K562 (cell line): Measurements from ENCODE around the gene SLC38A1. TPM values are rescaled to one million over a fixed set of nuclear protein-coding genes. Genes with fewer than 3 reads are reported as not detected.

ENCODE experiments used
- BACH1 ChIP-seq: fragments of 200-800 bp; sonication (Bioruptor generic); IDR thresholded peaks from 2 replicates; pipeline ENCODE4 v1.6.1; 2016; ENCODE audit warnings: missing genetic modification characterization, missing compliant biosample characterization
- FOSL1 ChIP-seq: fragments of 200-800 bp; sonication (Bioruptor generic); conservative IDR thresholded peaks from 2 replicates; pipeline ENCODE4 v1.6.1; 2016; ENCODE audit warnings: missing genetic modification characterization, missing compliant biosample characterization
- JUN ChIP-seq, 2 experiments: sonication (generic) in 1 of 2; formaldehyde crosslinking in 1 of 2; IDR thresholded peaks; 2 replicates each; pipeline versions ENCODE4 v1.6.1 to v1.8.0; 2012 to 2022; ENCODE audit warnings: borderline replicate concordance in 2 of 2, mild to moderate bottlenecking in 2 of 2, improper control_type of control experiment in 1 of 2, low read depth in 1 of 2, low read length in 1 of 2, missing genetic modification reagents in 1 of 2
- NR2C2 ChIP-seq, 2 experiments: fragments of 200-800 bp in 1 of 2; sonication (Bioruptor generic) in 1 of 2; sonication (generic) in 1 of 2; formaldehyde crosslinking in 1 of 2; IDR thresholded peaks; 2 replicates each; pipeline versions ENCODE4 v1.6.1 to v1.8.0; 2016 to 2022; ENCODE audit warnings: mild to moderate bottlenecking in 1 of 2, missing compliant biosample characterization in 1 of 2, missing genetic modification characterization in 1 of 2, missing genetic modification reagents in 1 of 2
- SIN3A ChIP-seq, 2 experiments: fragments of 150-350 bp in 1 of 2; IDR thresholded peaks; 2 replicates each; pipeline ENCODE4 v1.6.1; 2011 to 2016; ENCODE audit warnings: borderline replicate concordance in 2 of 2, low read depth in 2 of 2, low read length in 2 of 2, mild to moderate bottlenecking in 2 of 2, moderate library complexity in 2 of 2; ENCODE audit not compliant: control insufficient read depth in 1 of 2
- YBX1 ChIP-seq: fragments of 450-650 bp; IDR thresholded peaks from 2 replicates; pipeline ENCODE4 v1.7.1; 2016; ENCODE audit warnings: mild to moderate bottlenecking
- ZBTB7A ChIP-seq: IDR thresholded peaks from 2 replicates; pipeline ENCODE4 v1.6.1; 2011; ENCODE audit warnings: low read depth, mild to moderate bottlenecking, low read length, moderate library complexity, borderline replicate concordance; ENCODE audit not compliant: control insufficient read depth
- ZSCAN29 ChIP-seq: fragments of 450-650 bp; IDR thresholded peaks from 2 replicates; pipeline ENCODE4 v1.6.1; 2017
- ZSCAN32 ChIP-seq: fragments of 450-650 bp; formaldehyde crosslinking; IDR thresholded peaks from 2 replicates; pipeline ENCODE4 v1.4.0; 2020; ENCODE audit warnings: mild to moderate bottlenecking, moderate library complexity
- polyA plus RNA-seq, 8 experiments: library from polyadenylated mRNA; depleted of rRNA in 4 of 8; stranded (reverse) in 5 of 8; unstranded in 3 of 8; fragments of >200 nt; fragmentation: Nextera tagmentation in 2 of 8; fragmentation: Illumina TruSeq in 1 of 8; extraction: Ambion mirVana in 2 of 8; extraction: Trizol in 1 of 8; gene quantifications; 2 replicates each; pipeline versions ENCODE4 v1.2.1 to v1.2.3, GENCODE V29; 2011 to 2014; ENCODE audit warnings: inconsistent platforms in 1 of 8, missing spikeins in 1 of 8
- total RNA-seq, 7 experiments: library from RNA; depleted of rRNA in 6 of 7; stranded (reverse); fragments of >200 nt in 6 of 7; fragmentation: Illumina TruSeq in 2 of 7; extraction: Trizol in 2 of 7; gene quantifications; 2 replicates each; pipeline versions ENCODE4 v1.2.1 to v1.2.3, GENCODE V29; 2011 to 2021; ENCODE audit warnings: low replicate concordance in 1 of 7
- TF ChIP-seq, protein P1 (sequence below), 2 experiments: fragments of 450-650 bp; formaldehyde crosslinking in 1 of 2; IDR thresholded peaks; 2 replicates each; pipeline versions ENCODE4 v1.4.0 to v1.6.1; 2014 to 2020; ENCODE audit warnings: mild to moderate bottlenecking in 2 of 2, borderline replicate concordance in 1 of 2, low read depth in 1 of 2
- TF ChIP-seq, protein P2 (sequence below): conservative IDR thresholded peaks from 2 replicates; pipeline ENCODE4 v1.6.1; 2011; ENCODE audit warnings: low read depth, mild to moderate bottlenecking, low read length; ENCODE audit not compliant: control insufficient read depth
- TF ChIP-seq, protein P3 (sequence below): fragments of 450-650 bp; IDR thresholded peaks from 2 replicates; pipeline ENCODE4 v1.6.1; 2016; ENCODE audit warnings: missing biosample characterization, missing genetic modification characterization
- TF ChIP-seq, protein P4 (sequence below): fragments of 450-650 bp; IDR thresholded peaks from 2 replicates; pipeline ENCODE4 v1.6.1; 2017; ENCODE audit warnings: mild to moderate bottlenecking, moderate library complexity

SLC38A1 gene
- total and polyA plus RNA-seq, 9 of the 15 experiments (the other 6 are each of a cell fraction or from before 2014, with no cell fraction given) = 51.9 to 112 (median 75.0) TPM

DNA sequence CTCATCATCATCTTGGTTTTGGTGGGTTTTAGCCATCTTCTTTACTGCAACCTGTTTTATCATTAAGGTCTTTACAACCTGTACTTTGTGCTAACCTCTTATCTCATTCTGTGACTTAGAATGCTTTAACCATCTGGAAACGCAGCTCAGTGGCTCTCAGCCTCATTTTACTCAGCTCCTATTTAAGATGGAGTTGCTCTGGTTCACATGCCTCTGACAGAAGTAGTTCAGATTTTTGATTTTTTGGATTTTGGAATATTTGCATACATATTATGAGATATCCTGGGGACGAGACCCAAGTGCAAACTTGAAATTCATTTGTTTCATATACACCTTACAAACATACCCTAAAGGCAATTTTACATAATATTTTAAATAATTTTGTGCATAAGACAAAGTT is 10.7 kb downstream of the SLC38A1 start (continued):
- TF ChIP-seq, protein P1, sequence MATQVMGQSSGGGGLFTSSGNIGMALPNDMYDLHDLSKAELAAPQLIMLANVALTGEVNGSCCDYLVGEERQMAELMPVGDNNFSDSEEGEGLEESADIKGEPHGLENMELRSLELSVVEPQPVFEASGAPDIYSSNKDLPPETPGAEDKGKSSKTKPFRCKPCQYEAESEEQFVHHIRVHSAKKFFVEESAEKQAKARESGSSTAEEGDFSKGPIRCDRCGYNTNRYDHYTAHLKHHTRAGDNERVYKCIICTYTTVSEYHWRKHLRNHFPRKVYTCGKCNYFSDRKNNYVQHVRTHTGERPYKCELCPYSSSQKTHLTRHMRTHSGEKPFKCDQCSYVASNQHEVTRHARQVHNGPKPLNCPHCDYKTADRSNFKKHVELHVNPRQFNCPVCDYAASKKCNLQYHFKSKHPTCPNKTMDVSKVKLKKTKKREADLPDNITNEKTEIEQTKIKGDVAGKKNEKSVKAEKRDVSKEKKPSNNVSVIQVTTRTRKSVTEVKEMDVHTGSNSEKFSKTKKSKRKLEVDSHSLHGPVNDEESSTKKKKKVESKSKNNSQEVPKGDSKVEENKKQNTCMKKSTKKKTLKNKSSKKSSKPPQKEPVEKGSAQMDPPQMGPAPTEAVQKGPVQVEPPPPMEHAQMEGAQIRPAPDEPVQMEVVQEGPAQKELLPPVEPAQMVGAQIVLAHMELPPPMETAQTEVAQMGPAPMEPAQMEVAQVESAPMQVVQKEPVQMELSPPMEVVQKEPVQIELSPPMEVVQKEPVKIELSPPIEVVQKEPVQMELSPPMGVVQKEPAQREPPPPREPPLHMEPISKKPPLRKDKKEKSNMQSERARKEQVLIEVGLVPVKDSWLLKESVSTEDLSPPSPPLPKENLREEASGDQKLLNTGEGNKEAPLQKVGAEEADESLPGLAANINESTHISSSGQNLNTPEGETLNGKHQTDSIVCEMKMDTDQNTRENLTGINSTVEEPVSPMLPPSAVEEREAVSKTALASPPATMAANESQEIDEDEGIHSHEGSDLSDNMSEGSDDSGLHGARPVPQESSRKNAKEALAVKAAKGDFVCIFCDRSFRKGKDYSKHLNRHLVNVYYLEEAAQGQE (IDR thresholded peaks at IDR 0.05; ENCODE audit: borderline replicate concordance) = no peak
- TF ChIP-seq, protein P1 (CRISPR knock-in tag; IDR thresholded peaks at IDR 0.05; ENCODE audit: low read depth) = no peak
- TF ChIP-seq FOSL1 (tag) = no peak
- TF ChIP-seq SIN3A (IDR thresholded peaks at IDR 0.05; ENCODE audit: borderline replicate concordance in 2 of 2, control insufficient read depth in 1 of 2, low read depth in 2 of 2, low read length in 2 of 2) = no peak
- TF ChIP-seq ZSCAN29 = no peak
- TF ChIP-seq JUN (IDR thresholded peaks at IDR 0.05; ENCODE audit: borderline replicate concordance, low read depth, low read length) = no peak
- no peak for TF ChIP-seq JUN (CRISPR knock-in tag; IDR thresholded peaks at IDR 0.05; ENCODE audit: borderline replicate concordance)
- TF ChIP-seq ZSCAN32 (CRISPR knock-in tag) = no peak
- peak; percentile 51; the same call in 1 of the 2 replicates for TF ChIP-seq BACH1 (tag)
- TF ChIP-seq, protein P2, sequence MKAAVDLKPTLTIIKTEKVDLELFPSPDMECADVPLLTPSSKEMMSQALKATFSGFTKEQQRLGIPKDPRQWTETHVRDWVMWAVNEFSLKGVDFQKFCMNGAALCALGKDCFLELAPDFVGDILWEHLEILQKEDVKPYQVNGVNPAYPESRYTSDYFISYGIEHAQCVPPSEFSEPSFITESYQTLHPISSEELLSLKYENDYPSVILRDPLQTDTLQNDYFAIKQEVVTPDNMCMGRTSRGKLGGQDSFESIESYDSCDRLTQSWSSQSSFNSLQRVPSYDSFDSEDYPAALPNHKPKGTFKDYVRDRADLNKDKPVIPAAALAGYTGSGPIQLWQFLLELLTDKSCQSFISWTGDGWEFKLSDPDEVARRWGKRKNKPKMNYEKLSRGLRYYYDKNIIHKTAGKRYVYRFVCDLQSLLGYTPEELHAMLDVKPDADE = no peak
- no peak for TF ChIP-seq NR2C2 (CRISPR knock-in tag; IDR thresholded peaks at IDR 0.05)
- 0 out of 2 replicates have a peak, but pooled peaks have one; percentile 21 for TF ChIP-seq NR2C2 (tag; IDR thresholded peaks at IDR 0.05)
- no peak for TF ChIP-seq ZBTB7A
- TF ChIP-seq, protein P3, sequence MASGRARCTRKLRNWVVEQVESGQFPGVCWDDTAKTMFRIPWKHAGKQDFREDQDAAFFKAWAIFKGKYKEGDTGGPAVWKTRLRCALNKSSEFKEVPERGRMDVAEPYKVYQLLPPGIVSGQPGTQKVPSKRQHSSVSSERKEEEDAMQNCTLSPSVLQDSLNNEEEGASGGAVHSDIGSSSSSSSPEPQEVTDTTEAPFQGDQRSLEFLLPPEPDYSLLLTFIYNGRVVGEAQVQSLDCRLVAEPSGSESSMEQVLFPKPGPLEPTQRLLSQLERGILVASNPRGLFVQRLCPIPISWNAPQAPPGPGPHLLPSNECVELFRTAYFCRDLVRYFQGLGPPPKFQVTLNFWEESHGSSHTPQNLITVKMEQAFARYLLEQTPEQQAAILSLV (tag) = peak; percentile 86
- TF ChIP-seq, protein P4, sequence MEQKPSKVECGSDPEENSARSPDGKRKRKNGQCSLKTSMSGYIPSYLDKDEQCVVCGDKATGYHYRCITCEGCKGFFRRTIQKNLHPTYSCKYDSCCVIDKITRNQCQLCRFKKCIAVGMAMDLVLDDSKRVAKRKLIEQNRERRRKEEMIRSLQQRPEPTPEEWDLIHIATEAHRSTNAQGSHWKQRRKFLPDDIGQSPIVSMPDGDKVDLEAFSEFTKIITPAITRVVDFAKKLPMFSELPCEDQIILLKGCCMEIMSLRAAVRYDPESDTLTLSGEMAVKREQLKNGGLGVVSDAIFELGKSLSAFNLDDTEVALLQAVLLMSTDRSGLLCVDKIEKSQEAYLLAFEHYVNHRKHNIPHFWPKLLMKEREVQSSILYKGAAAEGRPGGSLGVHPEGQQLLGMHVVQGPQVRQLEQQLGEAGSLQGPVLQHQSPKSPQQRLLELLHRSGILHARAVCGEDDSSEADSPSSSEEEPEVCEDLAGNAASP = no peak
- TF ChIP-seq YBX1 = no peak
